GM12878 (cell line): ENCODE results near the gene MEF2C. TPM values are rescaled to one million over a fixed set of nuclear protein-coding genes. Genes with fewer than 3 reads are reported as not detected.

Experiments
- ATAC-seq: fragments of 200-7000 bp; cut with Tn5 transposase; 3 replicates; pipeline ENCODE4 v1.9.1; 2020; ENCODE audit warnings: mild to moderate bottlenecking, moderate library complexity
- BruUV-seq: library from RNA; stranded (reverse); fragments of 400-500 nt; replicated peaks from 2 replicates; lab custom pipeline; 2021; lab: Mats Ljungman, UMichigan
- CTCF ChIA-PET: fragments of 300-600 bp; sonication (Branson Sonifier 250); formaldehyde crosslinking; extraction: SDS; loops from one replicate; lab custom pipeline; 2021; ENCODE audit warnings: inconsistent platforms; lab: Yijun Ruan, JAX
- POLR2A ChIA-PET: fragments of 350-600 bp; formaldehyde crosslinking; extraction: SDS; loops from one replicate; lab custom pipeline; 2021; ENCODE audit warnings: inconsistent platforms; lab: Charles Lee
- RAD21 ChIA-PET: fragments of 300-600 bp; sonication (Branson Sonifier 250); formaldehyde crosslinking; loops from one replicate; lab custom pipeline; 2023; ENCODE audit warnings: antibody characterized with exemption; ENCODE audit not compliant: unreplicated experiment; lab: Charles Lee
- SMC1A ChIA-PET: fragments of 300-600 bp; sonication (Branson Sonifier 250); formaldehyde crosslinking; loops from one replicate; lab custom pipeline; 2023; ENCODE audit not compliant: unreplicated experiment, uncharacterized antibody; lab: Charles Lee
- DNase-seq: peaks from one replicate; pipeline ENCODE4 v3.0.0-alpha.2; 2011; ENCODE audit warnings: low read depth, low spot score
- FAIRE-seq: peaks from 3 replicates; lab custom pipeline; 2011; peaks lifted over from hg19 to GRCh38; lab: Jason Lieb, UNC
- H2AFZ ChIP-seq: 2 replicates; pipeline ENCODE4 v1.6.0; 2011; ENCODE audit warnings: low read depth, low read length, control low read depth; ENCODE audit not compliant: control insufficient read depth
- H3K27ac ChIP-seq: 2 replicates; pipeline ENCODE4 v1.5.1; 2011; ENCODE audit warnings: control low read depth; ENCODE audit not compliant: control insufficient read depth, insufficient read depth
- H3K27me3 ChIP-seq, 2 experiments: replicated peaks in 1 of 2; 2 replicates each; pipeline versions ENCODE4 v1.6.0 to v1.6.1; 2011; ENCODE audit warnings: low read length in 1 of 2; ENCODE audit not compliant: control insufficient read depth in 2 of 2, insufficient read depth in 2 of 2
- H3K36me3 ChIP-seq, 2 experiments: 2 replicates each; pipeline ENCODE4 v1.5.1; 2011; ENCODE audit warnings: low read length in 1 of 2; ENCODE audit not compliant: control insufficient read depth in 2 of 2, insufficient read depth in 2 of 2
- H3K4me1 ChIP-seq: 2 replicates; pipeline ENCODE4 v1.6.1; 2011; ENCODE audit warnings: mild to moderate bottlenecking, low read length, moderate library complexity, mixed read lengths; ENCODE audit not compliant: control insufficient read depth, insufficient read depth
- H3K4me2 ChIP-seq: 2 replicates; pipeline ENCODE4 v1.6.0; 2011; ENCODE audit warnings: control low read depth; ENCODE audit not compliant: control insufficient read depth, insufficient read depth
- H3K4me3 ChIP-seq: fragments of 200-600 bp; sonication (generic); 2 replicates; pipeline ENCODE4 v1.5.1; 2016
- H3K79me2 ChIP-seq: 2 replicates; pipeline ENCODE4 v1.6.0; 2011; ENCODE audit warnings: low read length; ENCODE audit not compliant: control insufficient read depth, insufficient read depth
- H3K9ac ChIP-seq: 2 replicates; pipeline ENCODE4 v1.8.0; 2011; ENCODE audit warnings: low read length, control low read depth, mixed read lengths; ENCODE audit not compliant: control insufficient read depth, insufficient read depth
- H3K9me3 ChIP-seq: replicated peaks from 3 replicates; pipeline ENCODE4 v1.5.1; 2011; ENCODE audit warnings: mild to moderate bottlenecking, low read length; ENCODE audit not compliant: control insufficient read depth, insufficient read depth
- H4K20me1 ChIP-seq: 2 replicates; pipeline ENCODE4 v1.6.0; 2011; ENCODE audit not compliant: control insufficient read depth, insufficient read depth
- BCLAF1 ChIP-seq: fragments of 450-650 bp; IDR thresholded peaks from 2 replicates; pipeline ENCODE4 v1.6.1; 2017; ENCODE audit warnings: antibody characterized with exemption, mild to moderate bottlenecking, moderate library complexity
- ELK1 ChIP-seq: IDR thresholded peaks from 2 replicates; pipeline ENCODE4 v1.6.1; 2012; ENCODE audit warnings: low read depth, low read length, improper control_type of control experiment
- EP300 ChIP-seq, 2 experiments: fragments of 150-350 bp in 1 of 2; IDR thresholded peaks; 2 replicates each; pipeline ENCODE4 v1.6.1; 2011 to 2012; ENCODE audit warnings: low read depth in 2 of 2, low read length in 2 of 2, borderline replicate concordance in 1 of 2, improper control_type of control experiment in 1 of 2, inconsistent platforms in 1 of 2; ENCODE audit not compliant: control insufficient read depth in 1 of 2
- HSF1 ChIP-seq: fragments of 150-350 bp; IDR thresholded peaks from 2 replicates; pipeline ENCODE4 v1.6.1; 2014; ENCODE audit warnings: mild to moderate bottlenecking, low read depth, low read length
- NR2F1 ChIP-seq: fragments of 450-650 bp; conservative IDR thresholded peaks from 2 replicates; pipeline ENCODE4 v1.6.1; 2017; ENCODE audit warnings: mild to moderate bottlenecking
- PAX8 ChIP-seq: fragments of 450-650 bp; IDR thresholded peaks from 2 replicates; pipeline ENCODE4 v1.6.1; 2017; ENCODE audit warnings: mild to moderate bottlenecking, moderate library complexity
- RB1 ChIP-seq: fragments of 450-650 bp; formaldehyde crosslinking; IDR thresholded peaks from 2 replicates; pipeline ENCODE4 v1.6.1; 2017; ENCODE audit warnings: mild to moderate bottlenecking, borderline replicate concordance
- RUNX3 ChIP-seq: IDR thresholded peaks from 2 replicates; pipeline ENCODE4 v1.6.1; 2012; ENCODE audit warnings: low read length, inconsistent platforms
- TAF1 ChIP-seq: IDR thresholded peaks from 2 replicates; pipeline ENCODE4 v1.6.1; 2011; ENCODE audit warnings: mild to moderate bottlenecking, low read depth, low read length, borderline replicate concordance
- WGBS: methylation state at CpG from one replicate; pipeline ENCODE4 v1.1.6; 2016; ENCODE audit warnings: low lambda C conversion rate; ENCODE audit not compliant: insufficient replicate concordance, insufficient coverage; ENCODE audit errors: missing lambda C conversion rate; 5-methylcytosine and 5-hydroxymethylcytosine counted together
- in situ Hi-C: fragments of 300-500 bp; cut with MboI; formaldehyde crosslinking; loops from 9 replicates; pipeline ENCODE4 v1.14.3; 2018; ENCODE audit warnings: mixed read lengths
- intact Hi-C: fragments of 100-400 bp; cut with micrococcal nuclease; formaldehyde crosslinking; loops from one replicate; pipeline ENCODE4 v1.14.2; 2022; ENCODE audit not compliant: unreplicated experiment
- polyA plus RNA-seq, 11 experiments: library from polyadenylated mRNA; depleted of rRNA in 4 of 11; unstranded in 6 of 11; stranded (reverse) in 5 of 11; fragments of >200 nt; fragmentation: Nextera tagmentation in 4 of 11; fragmentation: Illumina TruSeq in 1 of 11; extraction: Ambion mirVana in 4 of 11; extraction: Trizol in 1 of 11; gene quantifications; 1 replicate in 1 of 11; 2 replicates in 10 of 11; pipeline versions ENCODE4 v1.2.1 to v1.2.3, GENCODE V29; 2011 to 2016; ENCODE audit warnings: inconsistent platforms in 2 of 11, missing spikeins in 2 of 11, low read depth in 1 of 11
- total RNA-seq, 4 experiments: library from RNA; depleted of rRNA in 3 of 4; stranded (reverse); fragments of >200 nt in 3 of 4; fragmentation: Illumina TruSeq in 1 of 4; extraction: Trizol in 1 of 4; gene quantifications; 2 replicates each; pipeline versions ENCODE4 v1.2.1 to v1.2.3, GENCODE V29; 2013 to 2021

Gene MEF2C
- total and polyA plus RNA-seq, 10 of the 15 experiments (the other 5 are each of a cell fraction or from before 2014, with no cell fraction given), result 104 to 225 (median 180) TPM

GRCh38 chr5:88765798-88766197 lies 117.2 kb downstream of the MEF2C start:
- H3K4me1 ChIP-seq, result peaks cover 11% of the 10 kb centered on the region
- no peak overlapping the region for H3K4me2 ChIP-seq
- ATAC-seq (no peak), DNase-seq (no peak), FAIRE-seq (no peak)
- H3K4me3 ChIP-seq, result no peak overlapping the region
- no peaks in the 10 kb centered on the region for H3K27me3 ChIP-seq
- ChIA-PET POLR2A (interaction anchor here (1.1 kb wide), 1 partner anchor 18 kb away, joined by 3 read pairs; no protein-coding TSS in a partner anchor), CTCF (interaction anchor here (0.8 to 1.3 kb wide), 6 partner anchors 11 to 1621 kb away, joined by 3 to 5 read pairs (median 3); no protein-coding TSS in a partner anchor), RAD21 (interaction anchor here (1.1 to 1.4 kb wide), 3 partner anchors 11 to 59 kb away, joined by 4 to 6 read pairs (median 5); no protein-coding TSS in a partner anchor), SMC1A (interaction anchor here (0.7 to 2.5 kb wide), 13 partner anchors 9 to 72 kb away, joined by 3 to 14 read pairs (median 4); no protein-coding TSS in a partner anchor)
- no peak overlapping the region for H2AFZ ChIP-seq
- in situ Hi-C loops (no loop called here), intact Hi-C loops (no loop called here)
- 97% methylated on average over 7 of the region's 7 CpGs for WGBS
- H3K79me2 ChIP-seq, result peaks cover 45% of the 10 kb centered on the region
- H4K20me1 ChIP-seq, result no peaks in the 10 kb centered on the region; the same call in 1 of the 2 replicates
- no peak for TF ChIP-seq RUNX3
- TF ChIP-seq EP300 (IDR thresholded peaks at IDR 0.05; ENCODE audit: borderline replicate concordance in 1 of 2, control insufficient read depth in 1 of 2, low read depth in 2 of 2, low read length in 2 of 2), result no peak
- TF ChIP-seq TAF1, result no peak
- H3K9me3 ChIP-seq, result peaks cover 2% of the 10 kb centered on the region
- H3K36me3 ChIP-seq, result peaks cover 0 to 36% of the 10 kb centered on the region in 2 experiments; a peak in 2 of 4 replicates
- H3K9ac ChIP-seq, result no peak overlapping the region
- BruUV-seq, result no TSS peak
- no peak overlapping the region for H3K27ac ChIP-seq

- Histone ChIP-seq H3K79me2 (peaks cover 41% of the 10 kb centered on the region), H4K20me1 (no peaks in the 10 kb centered on the region; the same call in 1 of the 2 replicates), H3K4me3 (no peak overlapping the region), H3K36me3 (peaks cover 0 to 37% of the 10 kb centered on the region in 2 experiments; a peak in 3 of 4 replicates), H3K4me1 (peaks cover 11% of the 10 kb centered on the region), H3K9ac (no peak overlapping the region), H3K9me3 (no peaks in the 10 kb centered on the region; the same call in none of the 3 replicates), H3K4me2 (no peak overlapping the region), H2AFZ (no peak overlapping the region), H3K27ac (no peak overlapping the region), H3K27me3 (no peaks in the 10 kb centered on the region)
- ATAC-seq, result no peak
- POLR2A ChIA-PET, result interaction anchor here (0.6 to 1.1 kb wide), 4 partner anchors 18 to 134 kb away, joined by 3 to 6 read pairs (median 5); no protein-coding TSS in a partner anchor
- CTCF ChIA-PET, result interaction anchor here (0.8 to 1.3 kb wide), 5 partner anchors 17 to 1621 kb away, joined by 3 to 5 read pairs (median 3); no protein-coding TSS in a partner anchor
- DNase-seq, result no peak
- FAIRE-seq, result no peak
- RAD21 ChIA-PET, result interaction anchor here (1.1 to 1.4 kb wide), 4 partner anchors 12 to 60 kb away, joined by 4 to 5 read pairs (median 4); no protein-coding TSS in a partner anchor
- SMC1A ChIA-PET, result interaction anchor here (0.7 to 2.5 kb wide), 11 partner anchors 13 to 54 kb away, joined by 3 to 14 read pairs (median 4); no protein-coding TSS in a partner anchor
- 100% methylated on average over 2 of the region's 2 CpGs for WGBS
- BruUV-seq, result no TSS peak
- in situ Hi-C loops (no loop called here), intact Hi-C loops (no loop called here)
- no peak for TF ChIP-seq BCLAF1
- TF ChIP-seq NR2F1, result no peak
- TF ChIP-seq RB1, result no peak
- TF ChIP-seq ELK1, result no peak
- no peak for TF ChIP-seq PAX8
- TF ChIP-seq HSF1, result no peak
Measured at GRCh38 chr5:88765171-88765570, 117.8 kb downstream of the MEF2C start.
